Loucy (cell line): ENCODE data around the gene LMAN1L.

Source experiments
- EZH2phosphoT487 ChIP-seq: fragments of 200-600 bp; IDR thresholded peaks from 2 replicates; pipeline ENCODE4 v1.6.1; 2018; ENCODE audit warnings: antibody characterized with exemption, mild to moderate bottlenecking, moderate library complexity, borderline replicate concordance
- TF ChIP-seq, protein P1 (sequence below): fragments of 200-600 bp; sonication (generic); conservative IDR thresholded peaks from 2 replicates; pipeline ENCODE4 v1.5.1; 2014; ENCODE audit warnings: mild to moderate bottlenecking, antibody characterized with exemption, low read length

DNA sequence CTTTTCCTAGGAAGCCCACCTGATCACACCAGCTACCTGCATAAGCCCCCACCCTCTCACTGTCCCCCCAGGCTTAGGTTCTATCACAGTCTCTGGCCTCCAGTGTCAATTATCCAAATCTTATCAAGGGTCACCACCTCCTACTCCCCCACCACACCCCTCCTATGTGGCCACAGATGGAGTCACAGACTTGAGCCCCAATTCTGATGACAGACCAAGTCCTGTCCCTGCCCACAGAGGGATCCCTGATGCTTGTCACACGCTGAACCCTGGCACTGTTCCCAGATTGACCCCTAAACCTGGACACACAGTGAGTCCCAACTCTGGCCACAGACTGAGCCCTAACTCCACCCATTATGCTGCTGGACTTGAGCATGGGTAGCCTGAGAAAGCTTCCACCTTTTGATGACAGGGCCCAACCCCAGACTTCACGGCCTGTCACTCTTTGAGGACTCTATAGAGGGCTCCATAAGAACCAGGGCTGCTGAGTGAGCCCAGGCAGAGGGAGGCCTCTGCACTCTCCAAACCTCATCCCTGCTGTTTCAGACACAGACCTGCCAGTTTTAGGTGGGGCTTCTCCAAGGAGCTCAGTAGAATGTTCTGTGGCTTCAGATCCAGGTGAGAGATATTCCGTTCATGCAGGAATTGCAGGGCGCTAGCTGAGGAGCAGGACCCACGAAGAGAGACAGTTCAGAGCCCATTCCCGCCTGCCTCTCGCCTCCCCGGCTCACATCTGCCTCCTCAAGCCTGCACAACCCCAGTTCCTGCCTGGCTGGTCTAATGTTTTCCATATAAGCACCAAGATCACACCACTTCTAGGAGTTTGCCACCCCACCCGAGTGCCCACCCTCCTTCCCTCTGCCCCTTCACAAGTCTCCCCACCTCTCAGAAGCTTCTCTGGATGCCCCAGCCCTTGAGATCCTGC is 28.5 kb downstream of the LMAN1L start:
- TF ChIP-seq, protein P1, sequence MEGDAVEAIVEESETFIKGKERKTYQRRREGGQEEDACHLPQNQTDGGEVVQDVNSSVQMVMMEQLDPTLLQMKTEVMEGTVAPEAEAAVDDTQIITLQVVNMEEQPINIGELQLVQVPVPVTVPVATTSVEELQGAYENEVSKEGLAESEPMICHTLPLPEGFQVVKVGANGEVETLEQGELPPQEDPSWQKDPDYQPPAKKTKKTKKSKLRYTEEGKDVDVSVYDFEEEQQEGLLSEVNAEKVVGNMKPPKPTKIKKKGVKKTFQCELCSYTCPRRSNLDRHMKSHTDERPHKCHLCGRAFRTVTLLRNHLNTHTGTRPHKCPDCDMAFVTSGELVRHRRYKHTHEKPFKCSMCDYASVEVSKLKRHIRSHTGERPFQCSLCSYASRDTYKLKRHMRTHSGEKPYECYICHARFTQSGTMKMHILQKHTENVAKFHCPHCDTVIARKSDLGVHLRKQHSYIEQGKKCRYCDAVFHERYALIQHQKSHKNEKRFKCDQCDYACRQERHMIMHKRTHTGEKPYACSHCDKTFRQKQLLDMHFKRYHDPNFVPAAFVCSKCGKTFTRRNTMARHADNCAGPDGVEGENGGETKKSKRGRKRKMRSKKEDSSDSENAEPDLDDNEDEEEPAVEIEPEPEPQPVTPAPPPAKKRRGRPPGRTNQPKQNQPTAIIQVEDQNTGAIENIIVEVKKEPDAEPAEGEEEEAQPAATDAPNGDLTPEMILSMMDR: 0 out of 2 replicates have a peak, but pooled peaks have one; percentile 9
- TF ChIP-seq EZH2phosphoT487: no peak
